ENCODE results near the gene DNAH5. TPM values are rescaled to one million over a fixed set of nuclear protein-coding genes. Genes with fewer than 3 reads are reported as not detected.
"Not testable (repeated sequence)": the region's sequence is repeated elsewhere in the genome, so short reads cannot be mapped to it uniquely, and the experiment has no call there.

DNAH5 gene
- total and polyA plus RNA-seq, 4 donors, result 0.96 to 2.6 (median 2.0) TPM

DNA sequence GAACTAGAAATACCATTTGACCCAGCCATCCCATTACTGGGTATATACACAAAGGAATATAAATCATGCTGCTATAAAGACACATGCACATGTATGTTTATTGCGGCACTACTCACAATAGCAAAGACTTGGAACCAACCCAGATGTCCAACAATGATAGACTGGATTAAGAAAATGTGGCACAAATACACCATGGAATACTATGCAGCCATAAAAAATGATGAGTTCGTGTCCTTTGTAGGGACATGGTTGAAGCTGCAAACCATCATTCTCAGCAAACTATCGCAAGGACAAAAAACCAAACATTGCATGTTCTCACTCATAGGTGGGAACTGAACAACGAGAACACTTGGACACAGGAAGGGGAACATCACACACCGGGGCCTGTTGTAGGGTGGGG lies 40.4 kb upstream of the DNAH5 start:
- not testable (repeated sequence) for H3K36me3 ChIP-seq (ENCODE audit: control insufficient read depth, insufficient read depth, low read length); H3K4me3 ChIP-seq (ENCODE audit: low read depth, low read length); H3K9me3 ChIP-seq (ENCODE audit: control insufficient read depth, insufficient read depth, low read length); DNase-seq (ENCODE audit: low read depth in 4 of 6, low spot score in 6 of 6); H3K27ac ChIP-seq (ENCODE audit: low read depth, low read length); H3K27me3 ChIP-seq (ENCODE audit: control insufficient read depth, insufficient read depth, low read length); H3K4me1 ChIP-seq (ENCODE audit: control insufficient read depth, insufficient read depth, low read length)
- 80% methylated on average over 1 of the region's 5 CpGs for WGBS (ENCODE audit: insufficient coverage)

- 80% methylated on average over 6 of the region's 11 CpGs for WGBS (ENCODE audit: insufficient coverage)
- H3K4me1 ChIP-seq (ENCODE audit: control insufficient read depth, insufficient read depth, low read length), result no peaks in the 10 kb centered on the region
These were observed 32.7 kb upstream of the DNAH5 start for GRCh38 chr5:13976867-13977830.

GRCh38 chr5:13976223-13976622 lies 31.7 kb upstream of the DNAH5 start:
- no peak for DNase-seq (ENCODE audit: low read depth in 4 of 6, low spot score in 6 of 6)
- Histone ChIP-seq H3K4me3 (ENCODE audit: low read depth, low read length) (no peak overlapping the region), H3K27me3 (ENCODE audit: control insufficient read depth, insufficient read depth, low read length) (no peaks in the 10 kb centered on the region), H3K4me1 (ENCODE audit: control insufficient read depth, insufficient read depth, low read length) (no peaks in the 10 kb centered on the region), H3K9me3 (ENCODE audit: control insufficient read depth, insufficient read depth, low read length) (no peaks in the 10 kb centered on the region), H3K27ac (ENCODE audit: low read depth, low read length) (no peak overlapping the region), H3K36me3 (ENCODE audit: control insufficient read depth, insufficient read depth, low read length) (no peaks in the 10 kb centered on the region)
- whole genome bisulfite sequencing (ENCODE audit: insufficient coverage), result no CpG with 5 or more reads among the region's 2 CpGs

More at GRCh38 chr5:13976867-13977830, 32.7 kb upstream of the DNAH5 start:
- Histone ChIP-seq H3K27me3 (ENCODE audit: control insufficient read depth, insufficient read depth, low read length) (no peaks in the 10 kb centered on the region), H3K27ac (ENCODE audit: low read depth, low read length) (no peak overlapping the region), H3K9me3 (ENCODE audit: control insufficient read depth, insufficient read depth, low read length) (no peaks in the 10 kb centered on the region), H3K36me3 (ENCODE audit: control insufficient read depth, insufficient read depth, low read length) (no peaks in the 10 kb centered on the region), H3K4me3 (ENCODE audit: low read depth, low read length) (no peak overlapping the region)
- peak in 4 of 6 donors; percentile 17 to 88 (median 47) for DNase-seq (ENCODE audit: low read depth in 4 of 6, low spot score in 6 of 6)

DNA sequence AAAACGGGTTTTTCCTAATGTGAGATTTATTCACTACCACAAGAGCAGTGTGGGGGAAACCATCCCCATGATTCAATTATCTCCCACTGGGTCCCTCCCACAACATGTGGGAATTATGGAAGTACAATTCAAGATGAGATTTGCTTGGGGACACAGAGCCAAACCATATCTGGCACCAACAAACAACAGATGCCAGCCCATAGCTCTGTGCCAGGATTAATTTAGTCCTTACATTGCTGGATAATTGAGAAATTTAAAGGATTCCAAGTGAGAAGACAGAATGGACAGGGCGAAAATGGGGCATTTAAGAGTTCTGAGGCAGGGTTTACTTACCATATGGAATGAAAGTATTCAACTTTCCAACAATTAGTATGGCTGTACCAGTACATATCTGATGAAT lies 30.8 kb upstream of the DNAH5 start:
- H3K27ac ChIP-seq (ENCODE audit: low read depth, low read length), result no peak overlapping the region
- no peaks in the 10 kb centered on the region for H3K9me3 ChIP-seq (ENCODE audit: control insufficient read depth, insufficient read depth, low read length)
- DNase-seq (ENCODE audit: low read depth in 4 of 6, low spot score in 6 of 6), result peak in 1 of 6 donors; percentile 69
- H3K4me1 ChIP-seq (ENCODE audit: control insufficient read depth, insufficient read depth, low read length), result no peaks in the 10 kb centered on the region
- no peaks in the 10 kb centered on the region for H3K36me3 ChIP-seq (ENCODE audit: control insufficient read depth, insufficient read depth, low read length)
- no peaks in the 10 kb centered on the region for H3K27me3 ChIP-seq (ENCODE audit: control insufficient read depth, insufficient read depth, low read length)
- no peak overlapping the region for H3K4me3 ChIP-seq (ENCODE audit: low read depth, low read length)
- no CpG with 5 or more reads among the region's 2 CpGs for WGBS (ENCODE audit: insufficient coverage)

DNA sequence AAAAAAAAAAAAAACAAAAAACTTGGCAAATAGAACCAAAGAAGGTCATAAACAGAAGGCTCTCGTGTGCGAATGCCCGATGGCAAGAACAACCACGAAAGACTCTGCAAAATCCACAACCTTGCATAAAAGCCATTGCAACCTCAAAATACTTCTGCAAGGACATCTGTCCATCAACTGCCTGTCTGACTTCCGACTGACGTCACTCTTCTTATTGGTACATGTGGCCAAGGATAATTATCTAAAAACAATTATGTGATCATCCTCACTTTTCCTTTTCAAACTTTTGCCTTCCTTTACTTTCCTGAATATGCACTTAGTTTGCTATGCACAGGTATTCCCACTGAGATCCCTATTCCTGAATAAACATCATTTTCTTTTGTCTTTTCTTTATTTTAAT lies 29.2 kb upstream of the DNAH5 start:
- no peaks in the 10 kb centered on the region for H3K36me3 ChIP-seq (ENCODE audit: control insufficient read depth, insufficient read depth, low read length)
- no peak overlapping the region for H3K4me3 ChIP-seq (ENCODE audit: low read depth, low read length)
- no peaks in the 10 kb centered on the region for H3K4me1 ChIP-seq (ENCODE audit: control insufficient read depth, insufficient read depth, low read length)
- DNase-seq (ENCODE audit: low read depth in 4 of 6, low spot score in 6 of 6), result no peak
- no peak overlapping the region for H3K27ac ChIP-seq (ENCODE audit: low read depth, low read length)
- whole genome bisulfite sequencing (ENCODE audit: insufficient coverage), result 96% methylated on average over 4 of the region's 6 CpGs
- H3K9me3 ChIP-seq (ENCODE audit: control insufficient read depth, insufficient read depth, low read length), result no peaks in the 10 kb centered on the region
- H3K27me3 ChIP-seq (ENCODE audit: control insufficient read depth, insufficient read depth, low read length), result no peaks in the 10 kb centered on the region

- 77% methylated on average over 6 of the region's 7 CpGs for WGBS (ENCODE audit: insufficient coverage)
- H3K4me3 ChIP-seq (ENCODE audit: low read depth, low read length), result no peak overlapping the region
- H3K27ac ChIP-seq (ENCODE audit: low read depth, low read length), result no peak overlapping the region
- DNase-seq (ENCODE audit: low read depth in 4 of 6, low spot score in 6 of 6), result no peak
- no peaks in the 10 kb centered on the region for H3K27me3 ChIP-seq (ENCODE audit: control insufficient read depth, insufficient read depth, low read length)
- no peaks in the 10 kb centered on the region for H3K9me3 ChIP-seq (ENCODE audit: control insufficient read depth, insufficient read depth, low read length)
- H3K36me3 ChIP-seq (ENCODE audit: control insufficient read depth, insufficient read depth, low read length), result no peaks in the 10 kb centered on the region
- H3K4me1 ChIP-seq (ENCODE audit: control insufficient read depth, insufficient read depth, low read length), result no peaks in the 10 kb centered on the region
These were observed 27.5 kb upstream of the DNAH5 start for GRCh38 chr5:13972029-13972428.

DNA sequence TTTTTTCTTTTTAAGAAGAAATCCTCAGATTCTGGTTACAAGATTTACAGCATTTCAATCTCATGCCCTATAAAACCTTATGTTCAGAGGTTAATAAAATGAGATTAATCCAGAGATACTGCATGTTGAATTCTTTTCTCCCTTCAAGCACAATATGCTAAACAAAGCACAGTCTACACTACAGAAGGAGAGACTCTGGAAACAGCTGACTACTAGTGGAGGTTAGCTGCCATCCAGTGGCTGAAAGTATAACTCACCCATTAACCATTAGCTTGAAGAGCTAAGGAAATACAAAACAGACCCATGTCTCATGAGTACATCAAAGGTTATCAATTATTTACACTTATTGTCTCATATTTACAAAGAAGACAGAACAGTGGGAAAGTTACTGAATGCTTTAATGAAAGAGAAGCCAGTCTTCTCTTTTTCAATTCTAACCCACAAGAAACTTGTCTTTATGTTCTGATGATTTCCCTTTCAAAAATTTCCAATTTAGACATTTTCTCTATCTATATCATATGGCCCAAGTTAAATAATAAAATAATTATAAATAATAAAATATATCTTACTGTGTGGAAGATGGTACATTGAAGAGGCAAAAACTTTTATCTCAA lies 12.7 kb upstream of the DNAH5 start:
- H3K36me3 ChIP-seq (ENCODE audit: control insufficient read depth, insufficient read depth, low read length), result no peaks in the 10 kb centered on the region
- H3K27ac ChIP-seq (ENCODE audit: low read depth, low read length), result no peak overlapping the region

DNA sequence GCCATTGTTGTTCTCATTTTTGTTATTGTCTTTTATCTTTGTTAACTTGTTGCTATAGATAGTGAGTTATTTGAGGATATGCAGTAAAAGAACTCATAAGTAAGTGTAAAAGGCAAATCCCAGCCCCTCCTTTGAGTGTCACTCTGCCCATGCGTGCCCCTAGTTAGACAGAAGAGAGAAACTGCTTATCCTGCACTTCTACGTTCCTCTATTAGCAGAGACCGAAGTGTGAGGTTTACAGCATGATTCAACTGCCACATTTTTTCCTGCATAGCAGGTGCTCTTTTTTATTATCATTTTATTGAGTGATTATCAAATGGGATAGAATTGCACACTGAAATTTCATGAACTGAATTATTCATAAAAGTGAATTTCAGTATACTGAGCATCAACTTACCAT lies 12.0 kb upstream of the DNAH5 start:
- no peaks in the 10 kb centered on the region for H3K36me3 ChIP-seq (ENCODE audit: control insufficient read depth, insufficient read depth, low read length)
- no peak overlapping the region for H3K27ac ChIP-seq (ENCODE audit: low read depth, low read length)
- H3K9me3 ChIP-seq (ENCODE audit: control insufficient read depth, insufficient read depth, low read length), result no peaks in the 10 kb centered on the region
- H3K27me3 ChIP-seq (ENCODE audit: control insufficient read depth, insufficient read depth, low read length), result no peaks in the 10 kb centered on the region
- H3K4me3 ChIP-seq (ENCODE audit: low read depth, low read length), result no peak overlapping the region
- H3K4me1 ChIP-seq (ENCODE audit: control insufficient read depth, insufficient read depth, low read length), result no peaks in the 10 kb centered on the region
- WGBS (ENCODE audit: insufficient coverage), result 55% methylated on average over 1 of the region's 3 CpGs
- DNase-seq (ENCODE audit: low read depth in 4 of 6, low spot score in 6 of 6), result peak in 1 of 6 donors; percentile 63

More for the DNA sequence above, 12.7 kb upstream of the DNAH5 start:
- H3K4me1 ChIP-seq (ENCODE audit: control insufficient read depth, insufficient read depth, low read length), result no peaks in the 10 kb centered on the region
- H3K9me3 ChIP-seq (ENCODE audit: control insufficient read depth, insufficient read depth, low read length), result no peaks in the 10 kb centered on the region
- H3K4me3 ChIP-seq (ENCODE audit: low read depth, low read length), result no peak overlapping the region
- DNase-seq (ENCODE audit: low read depth in 4 of 6, low spot score in 6 of 6), result peak in 5 of 6 donors; percentile 64 to 96 (median 72)
- no peaks in the 10 kb centered on the region for H3K27me3 ChIP-seq (ENCODE audit: control insufficient read depth, insufficient read depth, low read length)

- Histone ChIP-seq H3K27me3 (ENCODE audit: control insufficient read depth, insufficient read depth, low read length) (no peaks in the 10 kb centered on the region), H3K9me3 (ENCODE audit: control insufficient read depth, insufficient read depth, low read length) (no peaks in the 10 kb centered on the region), H3K4me1 (ENCODE audit: control insufficient read depth, insufficient read depth, low read length) (no peaks in the 10 kb centered on the region), H3K27ac (ENCODE audit: low read depth, low read length) (no peak overlapping the region), H3K36me3 (ENCODE audit: control insufficient read depth, insufficient read depth, low read length) (no peaks in the 10 kb centered on the region), H3K4me3 (ENCODE audit: low read depth, low read length) (no peak overlapping the region)
- WGBS (ENCODE audit: insufficient coverage), result 90% methylated on average over 3 of the region's 5 CpGs
- no peak for DNase-seq (ENCODE audit: low read depth in 4 of 6, low spot score in 6 of 6)
These were observed 11.4 kb upstream of the DNAH5 start for GRCh38 chr5:13955896-13956295.

GRCh38 chr5:13946111-13946510 lies 1.6 kb upstream of the DNAH5 start:
- peak in 2 of 6 donors; percentile 87 to 95 for DNase-seq (ENCODE audit: low read depth in 4 of 6, low spot score in 6 of 6)
- H3K4me1 ChIP-seq (ENCODE audit: control insufficient read depth, insufficient read depth, low read length), result peaks cover 4% of the 10 kb centered on the region
- H3K27me3 ChIP-seq (ENCODE audit: control insufficient read depth, insufficient read depth, low read length), result no peaks in the 10 kb centered on the region
- no peaks in the 10 kb centered on the region for H3K9me3 ChIP-seq (ENCODE audit: control insufficient read depth, insufficient read depth, low read length)
- H3K36me3 ChIP-seq (ENCODE audit: control insufficient read depth, insufficient read depth, low read length), result no peaks in the 10 kb centered on the region
- H3K4me3 ChIP-seq (ENCODE audit: low read depth, low read length), result no peak overlapping the region
- H3K27ac ChIP-seq (ENCODE audit: low read depth, low read length), result no peak overlapping the region
- 64% methylated on average over 10 of the region's 10 CpGs for WGBS (ENCODE audit: insufficient coverage)

All from spinal cord (tissue), 10 donors.